HepG2 (cell line): ENCODE results near the gene PLEKHA5. TPM values are rescaled to one million over a fixed set of nuclear protein-coding genes. Genes with fewer than 3 reads are reported as not detected.
A peak's percentile ranks its signal among the peaks of the same experiment; 100 is the strongest.

ENCODE experiments used
- ATAC-seq: fragments of 200-7000 bp; cut with Tn5 transposase; 3 replicates; pipeline ENCODE4 v1.9.1; 2020; ENCODE audit warnings: mild to moderate bottlenecking, moderate library complexity
- BruUV-seq: library from RNA; stranded (reverse); fragments of 400-500 nt; replicated peaks from 2 replicates; lab custom pipeline; 2021; lab: Mats Ljungman, UMichigan
- CTCF ChIA-PET: fragments of 300-600 bp; formaldehyde crosslinking; extraction: SDS; loops from one replicate; lab custom pipeline; 2021; ENCODE audit warnings: low total read pairs, inconsistent platforms, low intra/inter-chr PET ratio; lab: Yijun Ruan, JAX
- POLR2A ChIA-PET: fragments of 350-600 bp; sonication (Branson Sonifier 250); formaldehyde crosslinking; loops from one replicate; lab custom pipeline; 2020; ENCODE audit warnings: antibody characterized with exemption, inconsistent platforms; lab: Yijun Ruan, JAX
- DNase-seq: peaks from one replicate; pipeline ENCODE4 v3.0.0-alpha.2; 2015; ENCODE audit warnings: low spot score
- FAIRE-seq: peaks from 3 replicates; lab custom pipeline; 2011; peaks lifted over from hg19 to GRCh38; lab: Jason Lieb, UNC
- H2AFZ ChIP-seq: one replicate; pipeline ENCODE4 v1.6.1; 2011; ENCODE audit warnings: low read length, inconsistent platforms
- H3K27ac ChIP-seq: fragments of 300-600 bp; 3 replicates; pipeline ENCODE4 v1.8.0; 2011; ENCODE audit warnings: mixed run types, mild to moderate bottlenecking, mixed read lengths, low read length, inconsistent platforms; ENCODE audit not compliant: insufficient read depth; ENCODE audit errors: extremely low read length
- H3K27me3 ChIP-seq, 2 experiments: fragments of 200-600 bp in 1 of 2; 2 replicates in 1 of 2; 3 replicates in 1 of 2; pipeline versions ENCODE4 v1.6.0 to v1.8.0; 2011; ENCODE audit warnings: low read length in 2 of 2, mild to moderate bottlenecking in 2 of 2, moderate library complexity in 2 of 2, inconsistent platforms in 1 of 2; ENCODE audit not compliant: insufficient read depth in 2 of 2, control insufficient read depth in 1 of 2
- H3K36me3 ChIP-seq, 2 experiments: fragments of 200-600 bp in 1 of 2; replicated peaks in 1 of 2; 2 replicates in 1 of 2; 3 replicates in 1 of 2; pipeline versions ENCODE4 v1.5.1 to v1.8.0; 2011; ENCODE audit warnings: low read length in 2 of 2, inconsistent platforms in 1 of 2; ENCODE audit not compliant: insufficient read depth in 2 of 2, control insufficient read depth in 1 of 2
- H3K4me1 ChIP-seq: 2 replicates; pipeline ENCODE4 v1.5.1; 2012; ENCODE audit warnings: low read length, inconsistent platforms; ENCODE audit not compliant: insufficient read depth
- H3K4me2 ChIP-seq: 2 replicates; pipeline ENCODE4 v1.6.0; 2011; ENCODE audit warnings: low read depth, low read length, inconsistent platforms
- H3K4me3 ChIP-seq, 3 experiments: fragments of 200-600 bp in 1 of 3; sonication (generic), shearing (Covaris generic) in 1 of 3; replicated peaks in 1 of 3; 2 replicates each; pipeline ENCODE4 v1.5.1; 2011 to 2016; ENCODE audit warnings: low read length in 3 of 3, inconsistent platforms in 2 of 3, low read depth in 2 of 3, mild to moderate bottlenecking in 2 of 3, control low read depth in 1 of 3, mixed read lengths in 1 of 3; ENCODE audit not compliant: insufficient read depth in 1 of 3
- H3K79me2 ChIP-seq: one replicate; pipeline ENCODE4 v1.6.1; 2011; ENCODE audit warnings: low read length, inconsistent platforms; ENCODE audit not compliant: insufficient read depth
- H3K9ac ChIP-seq: 2 replicates; pipeline ENCODE4 v1.6.0; 2011; ENCODE audit warnings: mild to moderate bottlenecking, low read depth, low read length, inconsistent platforms; ENCODE audit not compliant: insufficient read depth
- H3K9me3 ChIP-seq: 2 replicates; pipeline ENCODE4 v1.5.1; 2012; ENCODE audit warnings: mild to moderate bottlenecking, low read length
- H4K20me1 ChIP-seq: 2 replicates; pipeline ENCODE4 v1.6.0; 2011; ENCODE audit warnings: inconsistent platforms, mild to moderate bottlenecking, low read length, moderate library complexity; ENCODE audit not compliant: insufficient read depth
- ASH2L ChIP-seq: fragments of 300-600, 200-600 bp; sonication (generic); IDR thresholded peaks from 2 replicates; pipeline ENCODE4 v1.7.0; 2017; ENCODE audit warnings: low read depth, mild to moderate bottlenecking, moderate library complexity, mixed read lengths, low read length; ENCODE audit not compliant: insufficient read length
- HNF4A ChIP-seq: sonication (generic); formaldehyde crosslinking; IDR thresholded peaks from 2 replicates; pipeline ENCODE4 v1.4.0; 2020; ENCODE audit warnings: missing genetic modification reagents
- MAFK ChIP-seq, 2 experiments: IDR thresholded peaks in 1 of 2; conservative IDR thresholded peaks in 1 of 2; 2 replicates each; pipeline ENCODE4 v1.6.1; 2011; ENCODE audit warnings: improper control_type of control experiment in 2 of 2, low read length in 2 of 2
- MEF2D ChIP-seq: sonication (generic); formaldehyde crosslinking; IDR thresholded peaks from 2 replicates; pipeline ENCODE4 v1.5.1; 2020; ENCODE audit warnings: mild to moderate bottlenecking, missing genetic modification reagents
- NCOR1 ChIP-seq: fragments of 200-600 bp; sonication (generic); IDR thresholded peaks from 2 replicates; pipeline ENCODE4 v1.7.0; 2017; ENCODE audit warnings: antibody characterized with exemption, low read length, borderline replicate concordance
- NR3C1 ChIP-seq: sonication (generic); formaldehyde crosslinking; IDR thresholded peaks from 2 replicates; pipeline ENCODE4 v1.4.0; 2020; ENCODE audit warnings: missing genetic modification reagents
- PHF8 ChIP-seq: sonication (generic); formaldehyde crosslinking; IDR thresholded peaks from 2 replicates; pipeline ENCODE4 v1.5.0; 2020; ENCODE audit warnings: missing genetic modification reagents
- RNF2 ChIP-seq: fragments of 450-650 bp; conservative IDR thresholded peaks from 2 replicates; pipeline ENCODE4 v1.6.1; 2016; ENCODE audit warnings: low read depth
- ZNF577 ChIP-seq: sonication (generic); formaldehyde crosslinking; IDR thresholded peaks from 2 replicates; pipeline ENCODE4 v1.4.0; 2020; ENCODE audit warnings: mild to moderate bottlenecking, low read depth, missing genetic modification reagents, borderline replicate concordance
- WGBS: methylation state at CpG from one replicate; pipeline ENCODE4 v1.1.6; 2017; ENCODE audit warnings: low lambda C conversion rate; 5-methylcytosine and 5-hydroxymethylcytosine counted together
- in situ Hi-C: cut with HindIII; loops from 2 replicates; pipeline ENCODE4 v1.10.0; 2017; ENCODE audit warnings: low pct_unique_long_range_greater_than_20kb; ENCODE audit not compliant: extremely low pct_ligation_motif_present
- intact Hi-C: fragments of 100-400 bp; cut with micrococcal nuclease; formaldehyde crosslinking; loops from one replicate; pipeline ENCODE4 v1.10.0; 2022; ENCODE audit not compliant: unreplicated experiment
- polyA plus RNA-seq, 8 experiments: library from polyadenylated mRNA; depleted of rRNA in 3 of 8; stranded (reverse) in 7 of 8; unstranded in 1 of 8; fragments of >200 nt; fragmentation: Illumina TruSeq in 4 of 8; extraction: Trizol in 4 of 8; gene quantifications; 2 replicates each; pipeline versions ENCODE4 v1.2.1 to v1.2.3, GENCODE V29; 2011 to 2016; ENCODE audit warnings: low read depth in 4 of 8, missing spikeins in 1 of 8, mixed read lengths in 1 of 8; ENCODE audit not compliant: insufficient read depth in 1 of 8
- total RNA-seq, 5 experiments: library from RNA; depleted of rRNA; stranded (reverse); fragments of >200 nt; fragmentation: Illumina TruSeq; extraction: Trizol; gene quantifications; 2 replicates each; pipeline ENCODE4 v1.2.3, GENCODE V29; 2016; ENCODE audit warnings: low read depth in 1 of 5
- TF ChIP-seq, protein P1 (sequence below): IDR thresholded peaks from 2 replicates; pipeline ENCODE4 v1.6.1; 2016; ENCODE audit warnings: mild to moderate bottlenecking, missing biosample characterization, missing genetic modification reagents
- TF ChIP-seq, protein P2 (sequence below): IDR thresholded peaks from 2 replicates; pipeline ENCODE4 v1.4.0; 2020; ENCODE audit warnings: mild to moderate bottlenecking, missing genetic modification reagents
- TF ChIP-seq, protein P3 (sequence below): sonication (generic); formaldehyde crosslinking; conservative IDR thresholded peaks from 2 replicates; pipeline ENCODE4 v1.4.0; 2020; ENCODE audit warnings: missing genetic modification reagents

The PLEKHA5 gene
- total and polyA plus RNA-seq, 2 of the 13 experiments (the other 11 are each of a cell fraction or from before 2014, with no cell fraction given) = 4.2 to 15.4 TPM

DNA sequence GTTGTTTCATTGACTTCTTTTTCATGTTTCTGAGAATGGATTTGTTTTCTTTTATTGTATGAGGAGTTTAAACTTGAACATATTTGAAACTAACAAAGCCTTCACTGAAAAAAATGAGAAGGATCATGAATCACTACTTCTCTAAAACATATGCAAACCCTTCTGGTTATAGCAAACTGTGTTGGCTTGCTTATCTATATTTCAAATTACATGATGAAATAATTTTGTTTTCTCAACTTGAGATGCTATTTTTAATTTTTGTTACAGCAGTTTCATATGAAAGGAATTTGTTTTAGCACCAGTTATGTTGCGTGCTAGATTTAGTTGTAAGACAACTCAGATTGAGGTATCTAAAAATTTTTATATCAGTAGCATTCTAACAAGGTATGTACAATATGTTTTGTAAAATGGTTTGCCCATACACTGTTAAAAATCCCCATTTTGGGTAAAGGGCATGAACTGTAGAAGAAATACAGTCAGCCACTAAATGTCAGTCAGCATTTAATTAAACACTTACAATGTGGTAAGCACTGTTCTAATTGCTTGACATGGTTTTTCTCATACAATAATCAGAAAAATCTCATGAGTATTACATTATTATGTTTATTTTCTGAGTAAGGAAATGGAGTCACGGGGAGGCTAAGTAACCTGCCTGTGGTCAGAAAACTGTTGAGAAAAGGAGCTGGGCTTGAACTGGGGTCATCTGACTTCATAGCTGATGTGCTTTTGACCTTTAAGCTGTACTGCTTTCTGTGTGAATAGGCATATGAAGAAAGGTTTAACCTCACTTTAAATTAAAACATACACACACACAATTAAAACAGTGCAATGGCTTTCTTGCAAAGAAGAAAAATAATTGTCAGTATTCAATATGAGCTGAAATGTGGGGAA lies 105.7 kb downstream of the PLEKHA5 start:
- H2AFZ ChIP-seq = no peak overlapping the region
- ChIA-PET POLR2A (no interaction called here), CTCF (no interaction called here)
- ATAC-seq (peak; percentile 80), FAIRE-seq (peak; percentile 62), DNase-seq (peak; percentile 12)
- H3K9me3 ChIP-seq = no peaks in the 10 kb centered on the region
- no peak overlapping the region for H3K4me3 ChIP-seq
- no peaks in the 10 kb centered on the region for H3K79me2 ChIP-seq
- H3K36me3 ChIP-seq = no peaks in the 10 kb centered on the region
- in situ Hi-C loops (no loop called here), intact Hi-C loops (no loop called here)
- no peak for TF ChIP-seq NR3C1 (CRISPR knock-in tag)
- peak; percentile 26; the same call in 1 of the 2 replicates for TF ChIP-seq HNF4A
- TF ChIP-seq MAFK (conservative IDR thresholded peaks at IDR 0.05 in 1 of 2, IDR thresholded peaks at IDR 0.05 in 1 of 2; ENCODE audit: low read length in 2 of 2) = 0 out of 4 replicates have a peak, but pooled peaks have one; percentile 11 to 21
- TF ChIP-seq NCOR1 = no peak
- H3K9ac ChIP-seq = no peak overlapping the region
- no peak overlapping the region for H3K4me2 ChIP-seq
- WGBS = 61% methylated on average over 2 of the region's 2 CpGs
- 0 out of 2 replicates have a peak, but pooled peaks cover 2% of the 10 kb centered on the region for H4K20me1 ChIP-seq
- no peak overlapping the region for H3K27ac ChIP-seq
- H3K27me3 ChIP-seq = no peaks in the 10 kb centered on the region
- peaks cover 31% of the 10 kb centered on the region for H3K4me1 ChIP-seq
- BruUV-seq = no TSS peak

GRCh38 chr12:19236656-19237055 lies 107.1 kb downstream of the PLEKHA5 start:
- Histone ChIP-seq H3K4me1 (peaks cover 31% of the 10 kb centered on the region), H3K36me3 (no peaks in the 10 kb centered on the region), H2AFZ (no peak overlapping the region), H4K20me1 (0 out of 2 replicates have a peak, but pooled peaks cover 2% of the 10 kb centered on the region), H3K27ac (no peak overlapping the region), H3K4me2 (no peak overlapping the region), H3K79me2 (no peaks in the 10 kb centered on the region), H3K9me3 (no peaks in the 10 kb centered on the region), H3K27me3 (no peaks in the 10 kb centered on the region), H3K9ac (no peak overlapping the region), H3K4me3 (no peak overlapping the region)
- POLR2A ChIA-PET = no interaction called here
- CTCF ChIA-PET = no interaction called here
- no peak for ATAC-seq
- no TSS peak for BruUV-seq
- DNase-seq = no peak
- 92% methylated on average over 3 of the region's 3 CpGs for WGBS
- intact Hi-C loops = no loop called here
- no peak for FAIRE-seq
- in situ Hi-C loops = no loop called here
- TF ChIP-seq, protein P1, sequence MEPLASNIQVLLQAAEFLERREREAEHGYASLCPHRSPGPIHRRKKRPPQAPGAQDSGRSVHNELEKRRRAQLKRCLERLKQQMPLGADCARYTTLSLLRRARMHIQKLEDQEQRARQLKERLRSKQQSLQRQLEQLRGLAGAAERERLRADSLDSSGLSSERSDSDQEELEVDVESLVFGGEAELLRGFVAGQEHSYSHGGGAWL (CRISPR knock-in tag) = no peak
- TF ChIP-seq ASH2L = no peak
- no peak for TF ChIP-seq ZNF577 (CRISPR knock-in tag)
- TF ChIP-seq MEF2D (CRISPR knock-in tag) = no peak
- TF ChIP-seq, protein P2, sequence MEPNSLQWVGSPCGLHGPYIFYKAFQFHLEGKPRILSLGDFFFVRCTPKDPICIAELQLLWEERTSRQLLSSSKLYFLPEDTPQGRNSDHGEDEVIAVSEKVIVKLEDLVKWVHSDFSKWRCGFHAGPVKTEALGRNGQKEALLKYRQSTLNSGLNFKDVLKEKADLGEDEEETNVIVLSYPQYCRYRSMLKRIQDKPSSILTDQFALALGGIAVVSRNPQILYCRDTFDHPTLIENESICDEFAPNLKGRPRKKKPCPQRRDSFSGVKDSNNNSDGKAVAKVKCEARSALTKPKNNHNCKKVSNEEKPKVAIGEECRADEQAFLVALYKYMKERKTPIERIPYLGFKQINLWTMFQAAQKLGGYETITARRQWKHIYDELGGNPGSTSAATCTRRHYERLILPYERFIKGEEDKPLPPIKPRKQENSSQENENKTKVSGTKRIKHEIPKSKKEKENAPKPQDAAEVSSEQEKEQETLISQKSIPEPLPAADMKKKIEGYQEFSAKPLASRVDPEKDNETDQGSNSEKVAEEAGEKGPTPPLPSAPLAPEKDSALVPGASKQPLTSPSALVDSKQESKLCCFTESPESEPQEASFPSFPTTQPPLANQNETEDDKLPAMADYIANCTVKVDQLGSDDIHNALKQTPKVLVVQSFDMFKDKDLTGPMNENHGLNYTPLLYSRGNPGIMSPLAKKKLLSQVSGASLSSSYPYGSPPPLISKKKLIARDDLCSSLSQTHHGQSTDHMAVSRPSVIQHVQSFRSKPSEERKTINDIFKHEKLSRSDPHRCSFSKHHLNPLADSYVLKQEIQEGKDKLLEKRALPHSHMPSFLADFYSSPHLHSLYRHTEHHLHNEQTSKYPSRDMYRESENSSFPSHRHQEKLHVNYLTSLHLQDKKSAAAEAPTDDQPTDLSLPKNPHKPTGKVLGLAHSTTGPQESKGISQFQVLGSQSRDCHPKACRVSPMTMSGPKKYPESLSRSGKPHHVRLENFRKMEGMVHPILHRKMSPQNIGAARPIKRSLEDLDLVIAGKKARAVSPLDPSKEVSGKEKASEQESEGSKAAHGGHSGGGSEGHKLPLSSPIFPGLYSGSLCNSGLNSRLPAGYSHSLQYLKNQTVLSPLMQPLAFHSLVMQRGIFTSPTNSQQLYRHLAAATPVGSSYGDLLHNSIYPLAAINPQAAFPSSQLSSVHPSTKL (CRISPR knock-in tag) = no peak
- TF ChIP-seq RNF2 = no peak
- TF ChIP-seq, protein P3, sequence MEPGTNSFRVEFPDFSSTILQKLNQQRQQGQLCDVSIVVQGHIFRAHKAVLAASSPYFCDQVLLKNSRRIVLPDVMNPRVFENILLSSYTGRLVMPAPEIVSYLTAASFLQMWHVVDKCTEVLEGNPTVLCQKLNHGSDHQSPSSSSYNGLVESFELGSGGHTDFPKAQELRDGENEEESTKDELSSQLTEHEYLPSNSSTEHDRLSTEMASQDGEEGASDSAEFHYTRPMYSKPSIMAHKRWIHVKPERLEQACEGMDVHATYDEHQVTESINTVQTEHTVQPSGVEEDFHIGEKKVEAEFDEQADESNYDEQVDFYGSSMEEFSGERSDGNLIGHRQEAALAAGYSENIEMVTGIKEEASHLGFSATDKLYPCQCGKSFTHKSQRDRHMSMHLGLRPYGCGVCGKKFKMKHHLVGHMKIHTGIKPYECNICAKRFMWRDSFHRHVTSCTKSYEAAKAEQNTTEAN (CRISPR knock-in tag) = no peak
- TF ChIP-seq PHF8 (CRISPR knock-in tag) = no peak
